ENCODE results near the gene CHL1. TPM values are rescaled to one million over a fixed set of nuclear protein-coding genes. Genes with fewer than 3 reads are reported as not detected.

Gene CHL1
- polyA plus RNA-seq, 6 donors from 2014 or later: 3.6 to 45.7 (median 17.1) TPM

DNA sequence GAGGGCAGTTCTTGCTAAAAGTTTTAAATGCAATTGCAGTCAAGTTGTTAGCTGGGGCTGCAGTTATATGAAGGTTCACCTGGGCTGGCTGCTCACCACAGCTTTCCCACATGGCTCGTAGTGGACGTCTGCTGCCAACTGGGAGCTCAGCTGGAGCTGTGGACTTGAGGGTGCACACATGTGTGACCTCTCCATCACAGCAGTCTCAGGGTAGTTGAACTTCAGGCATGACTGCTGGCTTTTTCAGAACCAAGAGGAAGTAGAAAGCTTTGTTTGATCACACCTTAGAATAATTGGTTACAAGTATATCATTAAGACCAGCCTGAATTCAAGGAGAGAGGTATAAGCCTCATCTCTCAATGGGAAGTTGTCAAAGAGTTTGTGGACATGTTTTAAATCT, 74.1 kb downstream of the CHL1 start:
- ATAC-seq (ENCODE audit: low read depth in 2 of 2) (peak; percentile 64 to 82), DNase-seq (no peak)
- peak overlapping the region in 5 of 6 donors; percentile 34 to 90 (median 64) for H3K27ac Mint-ChIP-seq
- peaks cover 31 to 59% (median 59%) of the 10 kb centered on the region in 3 donors for H3K4me1 Mint-ChIP-seq
- no peaks in the 10 kb centered on the region for H3K27me3 Mint-ChIP-seq
- peak overlapping the region in 7 of 8 donors; percentile 68 to 83 (median 70) for H3K4me3 Mint-ChIP-seq
- no peaks in the 10 kb centered on the region for H3K36me3 Mint-ChIP-seq
- peaks cover 0 to 8% (median 0%) of the 10 kb centered on the region in 7 donors for H3K9me3 Mint-ChIP-seq

DNA sequence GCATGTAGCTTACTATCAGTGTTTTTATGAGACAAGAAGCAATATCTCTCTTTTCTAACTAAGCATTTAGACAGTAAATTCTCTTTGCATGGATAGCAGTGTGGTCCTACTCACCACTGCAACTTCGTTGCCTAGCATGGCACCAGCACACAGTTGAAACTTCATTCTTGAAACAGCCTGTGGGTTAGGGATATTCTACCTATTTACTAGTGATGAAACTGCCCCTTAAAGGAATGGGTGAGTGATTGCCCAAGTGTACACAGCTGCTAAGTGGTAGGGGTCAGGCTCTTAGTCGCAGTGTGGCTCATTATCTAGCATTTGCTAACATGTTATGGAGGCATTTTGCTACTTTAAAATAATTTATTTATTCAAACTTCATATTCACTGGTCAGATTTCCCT, 78.4 kb downstream of the CHL1 start:
- ATAC-seq (ENCODE audit: low read depth in 2 of 2): no peak
- H3K27me3 Mint-ChIP-seq: no peaks in the 10 kb centered on the region
- H3K36me3 Mint-ChIP-seq: no peaks in the 10 kb centered on the region
- peaks cover 0 to 4% (median 0%) of the 10 kb centered on the region in 7 donors for H3K9me3 Mint-ChIP-seq
- H3K4me1 Mint-ChIP-seq: peaks cover 39 to 81% (median 68%) of the 10 kb centered on the region in 3 donors
- H3K4me3 Mint-ChIP-seq: peak overlapping the region in 1 of 8 donors; percentile 35
- peak overlapping the region in 3 of 6 donors; percentile 27 to 66 (median 39) for H3K27ac Mint-ChIP-seq
- DNase-seq: no peak

DNA sequence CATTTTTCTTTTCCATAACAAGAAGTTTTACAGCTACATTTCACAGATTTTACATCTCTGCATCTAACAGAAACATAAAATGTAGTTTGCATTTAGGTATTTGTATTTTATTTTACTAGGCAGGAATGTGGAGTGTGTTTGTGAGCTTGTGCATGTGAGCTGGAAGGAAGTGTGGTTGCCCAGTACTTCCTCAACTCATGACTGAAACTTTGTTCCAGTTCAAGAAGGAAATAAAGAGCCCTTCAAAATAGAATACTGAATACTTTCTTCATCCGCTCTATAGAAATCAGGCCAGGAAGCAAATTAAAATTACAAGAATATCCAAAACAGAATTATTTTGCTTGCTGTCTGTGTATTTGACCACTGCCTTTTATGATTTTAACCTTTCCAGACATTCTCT, 81.3 kb downstream of the CHL1 start:
- peak; percentile 65 for DNase-seq
- H3K4me1 Mint-ChIP-seq: peaks cover 21 to 64% (median 56%) of the 10 kb centered on the region in 3 donors
- ATAC-seq (ENCODE audit: low read depth in 2 of 2): peak; percentile 64 to 68
- peaks cover 2 to 13% (median 5%) of the 10 kb centered on the region in 7 donors for H3K9me3 Mint-ChIP-seq
- peak overlapping the region; percentile 97 to 100 (median 100) for H3K27ac Mint-ChIP-seq
- no peaks in the 10 kb centered on the region for H3K27me3 Mint-ChIP-seq
- peak overlapping the region; percentile 63 to 89 (median 81) for H3K4me3 Mint-ChIP-seq
- peaks cover 0 to 5% of the 10 kb centered on the region in 2 donors for H3K36me3 Mint-ChIP-seq

DNA sequence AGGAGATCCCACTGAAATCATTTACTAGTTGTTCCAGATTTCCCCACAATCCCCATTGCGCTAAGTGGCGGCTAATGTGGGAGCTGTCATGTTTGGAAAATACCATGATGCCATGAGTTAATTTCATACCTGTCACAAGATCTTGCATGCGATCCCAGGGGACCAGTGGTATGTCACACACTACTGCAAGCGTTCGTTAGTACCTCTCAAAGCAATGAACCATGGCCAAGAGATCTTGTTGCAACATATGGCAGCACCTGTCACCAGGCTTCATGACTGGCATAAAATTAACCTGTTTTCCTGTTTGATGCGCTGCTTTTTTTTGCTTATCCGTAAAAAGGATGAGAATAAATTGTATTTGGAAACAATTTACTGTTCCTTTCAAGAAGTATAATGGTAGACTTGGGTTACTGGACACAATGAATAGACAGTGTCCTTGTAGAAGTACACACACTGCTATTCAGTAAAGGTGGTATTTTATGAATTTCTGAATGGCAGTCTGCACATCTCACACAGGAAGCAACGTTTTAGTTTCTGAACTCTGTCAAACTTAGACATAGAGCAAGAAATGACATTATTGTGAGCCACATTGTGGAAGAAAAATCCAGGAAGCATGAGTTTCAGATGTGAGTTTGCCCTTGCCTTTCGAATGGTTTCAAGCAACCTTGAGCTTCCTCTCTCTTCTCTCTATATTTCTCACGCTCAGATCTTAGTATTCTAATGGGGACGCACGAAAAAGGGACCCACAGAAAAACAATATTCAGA, 81.9 kb downstream of the CHL1 start:
- H3K4me1 Mint-ChIP-seq: peaks cover 21 to 58% (median 50%) of the 10 kb centered on the region in 3 donors
- peak; percentile 84 for DNase-seq
- ATAC-seq (ENCODE audit: low read depth in 2 of 2): peak; percentile 91 to 92
- H3K9me3 Mint-ChIP-seq: peaks cover 3 to 19% (median 8%) of the 10 kb centered on the region in 7 donors
- H3K27ac Mint-ChIP-seq: peak overlapping the region; percentile 97 to 100 (median 100)
- H3K27me3 Mint-ChIP-seq: no peaks in the 10 kb centered on the region
- peak overlapping the region; percentile 63 to 89 (median 81) for H3K4me3 Mint-ChIP-seq
- peaks cover 0 to 9% of the 10 kb centered on the region in 2 donors for H3K36me3 Mint-ChIP-seq

GRCh38 chr3:279325-279724, 82.8 kb downstream of the CHL1 start:
- H3K4me3 Mint-ChIP-seq: peak overlapping the region in 7 of 8 donors; percentile 42 to 88 (median 78)
- peak overlapping the region in 5 of 6 donors; percentile 97 to 100 (median 100) for H3K27ac Mint-ChIP-seq
- DNase-seq (no peak), ATAC-seq (ENCODE audit: low read depth in 2 of 2) (no peak)
- H3K4me1 Mint-ChIP-seq: peaks cover 14 to 49% (median 42%) of the 10 kb centered on the region in 3 donors
- H3K27me3 Mint-ChIP-seq: no peaks in the 10 kb centered on the region
- peaks cover 0 to 19% (median 10%) of the 10 kb centered on the region in 7 donors for H3K9me3 Mint-ChIP-seq
- H3K36me3 Mint-ChIP-seq: peaks cover 0 to 9% of the 10 kb centered on the region in 2 donors

- Mint-ChIP-seq H3K4me1 (peaks cover 12 to 40% (median 37%) of the 10 kb centered on the region in 3 donors), H3K4me3 (peak overlapping the region in 1 of 8 donors; percentile 3), H3K27ac (peak overlapping the region in 3 of 6 donors; percentile 72 to 90 (median 78)), H3K9me3 (peaks cover 0 to 19% (median 10%) of the 10 kb centered on the region in 7 donors), H3K27me3 (no peaks in the 10 kb centered on the region), H3K36me3 (peaks cover 0 to 9% of the 10 kb centered on the region in 2 donors)
- ATAC-seq (ENCODE audit: low read depth in 2 of 2) (no peak), DNase-seq (no peak)
These were observed 84.1 kb downstream of the CHL1 start for GRCh38 chr3:280681-281080.

GRCh38 chr3:284322-284721, 87.8 kb downstream of the CHL1 start:
- H3K36me3 Mint-ChIP-seq: peaks cover 0 to 9% of the 10 kb centered on the region in 2 donors
- H3K9me3 Mint-ChIP-seq: peaks cover 0 to 24% (median 14%) of the 10 kb centered on the region in 7 donors
- peaks cover 4 to 22% (median 14%) of the 10 kb centered on the region in 3 donors for H3K4me1 Mint-ChIP-seq
- no peak for ATAC-seq (ENCODE audit: low read depth in 2 of 2)
- H3K27ac Mint-ChIP-seq: no peak overlapping the region
- H3K27me3 Mint-ChIP-seq: no peaks in the 10 kb centered on the region
- H3K4me3 Mint-ChIP-seq: no peak overlapping the region
- no peak for DNase-seq

DNA sequence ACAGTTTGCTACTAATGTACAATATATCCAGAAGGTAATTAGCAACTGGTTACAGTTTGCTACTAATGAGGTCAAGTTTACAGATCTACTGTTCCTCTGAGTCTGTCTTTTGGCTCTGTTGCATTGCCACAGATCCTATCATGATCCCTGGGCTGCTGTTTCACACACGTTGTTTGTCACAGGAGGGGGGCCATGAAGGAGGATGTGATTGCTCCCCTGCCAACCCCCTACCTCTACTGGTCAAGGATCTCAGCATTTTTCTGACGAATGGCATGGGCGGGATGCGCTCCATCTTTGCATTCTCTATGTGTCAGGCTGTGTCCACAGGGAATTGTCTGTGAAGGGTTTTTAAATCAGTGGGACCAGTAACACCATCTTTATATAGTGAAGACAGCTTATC, 91.9 kb downstream of the CHL1 start:
- H3K9me3 Mint-ChIP-seq: peaks cover 0 to 6% (median 2%) of the 10 kb centered on the region in 7 donors
- no peak for DNase-seq
- ATAC-seq (ENCODE audit: low read depth in 2 of 2): no peak
- H3K4me1 Mint-ChIP-seq: peaks cover under 1 to 23% (median 11%) of the 10 kb centered on the region in 3 donors
- H3K27me3 Mint-ChIP-seq: no peaks in the 10 kb centered on the region
- no peaks in the 10 kb centered on the region for H3K36me3 Mint-ChIP-seq
- no peak overlapping the region for H3K4me3 Mint-ChIP-seq
- peak overlapping the region in 2 of 6 donors; percentile 50 to 74 for H3K27ac Mint-ChIP-seq

DNA sequence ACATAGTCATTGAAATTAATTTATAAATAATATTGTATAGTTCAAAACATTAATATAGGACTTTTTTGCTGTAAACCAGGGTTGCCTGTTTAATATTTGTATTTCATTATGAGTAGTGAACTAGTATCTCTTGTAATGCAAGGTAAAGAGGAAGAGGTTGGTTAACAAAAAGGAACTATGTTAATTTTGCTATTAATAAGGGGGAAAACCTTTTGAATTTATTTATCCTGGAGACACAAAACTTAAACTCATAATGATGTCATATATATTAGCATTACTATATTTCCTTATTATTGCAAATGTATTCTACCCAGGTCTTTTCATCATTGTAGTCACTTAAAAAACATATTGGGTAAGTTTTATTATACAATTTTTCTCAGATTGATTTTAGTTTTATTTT, 94.5 kb downstream of the CHL1 start:
- Mint-ChIP-seq H3K27ac (peak overlapping the region in 5 of 6 donors; percentile 73 to 91 (median 86)), H3K4me3 (peak overlapping the region in 6 of 8 donors; percentile 22 to 52 (median 35)), H3K36me3 (no peaks in the 10 kb centered on the region), H3K27me3 (no peaks in the 10 kb centered on the region), H3K4me1 (peaks cover 4 to 26% (median 11%) of the 10 kb centered on the region in 3 donors), H3K9me3 (peaks cover 0 to 8% (median 0%) of the 10 kb centered on the region in 7 donors)
- peak; percentile 51 to 65 for ATAC-seq (ENCODE audit: low read depth in 2 of 2)
- no peak for DNase-seq

DNA sequence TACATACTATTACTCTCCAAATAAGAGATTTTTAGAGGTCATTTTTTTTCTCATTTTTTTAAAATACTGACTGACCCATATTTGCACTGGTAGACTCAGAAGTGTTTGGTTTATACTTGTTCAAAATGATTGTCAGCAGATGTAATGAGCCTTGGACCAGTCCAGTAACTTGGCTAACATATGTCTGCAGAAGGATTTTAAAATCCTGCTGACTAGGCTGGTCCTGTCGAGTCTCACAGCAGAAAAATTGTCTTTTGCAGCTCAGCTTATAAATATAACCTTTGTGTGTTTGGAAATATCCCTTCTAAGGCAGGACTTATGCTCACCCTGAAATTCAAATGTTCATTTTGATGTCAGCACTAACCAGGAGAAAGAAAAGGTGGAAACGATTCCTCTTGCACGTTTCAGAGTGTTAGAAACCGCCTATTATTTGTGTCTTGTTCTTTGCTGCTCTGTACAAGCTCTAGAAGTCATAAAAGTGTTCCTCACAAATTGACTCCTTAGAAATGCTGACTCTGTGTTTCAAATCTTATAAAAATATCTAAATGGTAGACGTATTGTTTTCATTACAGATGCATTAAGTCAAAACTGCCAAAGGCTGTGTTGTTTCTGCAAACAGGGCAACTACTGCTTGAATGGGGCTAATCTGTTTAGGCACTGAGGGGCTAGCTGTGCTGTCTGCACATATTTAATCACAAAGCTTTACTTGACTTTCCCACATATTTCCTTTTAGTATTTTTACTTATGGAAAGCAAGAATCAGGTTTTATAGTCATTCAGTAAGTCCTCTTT, 95.3 kb downstream of the CHL1 start:
- Mint-ChIP-seq H3K27ac (peak overlapping the region in 5 of 6 donors; percentile 38 to 91 (median 86)), H3K4me1 (peaks cover 4 to 32% (median 18%) of the 10 kb centered on the region in 3 donors), H3K27me3 (no peaks in the 10 kb centered on the region), H3K36me3 (no peaks in the 10 kb centered on the region), H3K9me3 (peaks cover 0 to 8% (median 3%) of the 10 kb centered on the region in 7 donors), H3K4me3 (peak overlapping the region in 1 of 8 donors; percentile 49)
- DNase-seq (no peak), ATAC-seq (ENCODE audit: low read depth in 2 of 2) (no peak)

GRCh38 chr3:294096-294495, 97.5 kb downstream of the CHL1 start:
- ATAC-seq (ENCODE audit: low read depth in 2 of 2) (no peak), DNase-seq (no peak)
- Mint-ChIP-seq H3K4me1 (peaks cover 8 to 48% (median 22%) of the 10 kb centered on the region in 3 donors), H3K27me3 (no peaks in the 10 kb centered on the region), H3K4me3 (no peak overlapping the region), H3K27ac (no peak overlapping the region), H3K9me3 (peaks cover 0 to 6% (median 2%) of the 10 kb centered on the region in 7 donors), H3K36me3 (no peaks in the 10 kb centered on the region)

GRCh38 chr3:294581-294980, 98.0 kb downstream of the CHL1 start:
- H3K4me3 Mint-ChIP-seq: no peak overlapping the region
- no peak for ATAC-seq (ENCODE audit: low read depth in 2 of 2)

GRCh38 chr3:295166-295565, 98.6 kb downstream of the CHL1 start:
- Mint-ChIP-seq H3K9me3 (peaks cover 0 to 6% (median 2%) of the 10 kb centered on the region in 7 donors), H3K27me3 (no peaks in the 10 kb centered on the region), H3K27ac (peak overlapping the region in 3 of 6 donors; percentile 4 to 70 (median 23)), H3K4me1 (peaks cover 8 to 49% (median 26%) of the 10 kb centered on the region in 3 donors), H3K36me3 (no peaks in the 10 kb centered on the region), H3K4me3 (no peak overlapping the region)
- DNase-seq: no peak
- ATAC-seq (ENCODE audit: low read depth in 2 of 2): no peak

More at GRCh38 chr3:294581-294980, 98.0 kb downstream of the CHL1 start:
- no peak for DNase-seq
- Mint-ChIP-seq H3K9me3 (peaks cover 0 to 6% (median 2%) of the 10 kb centered on the region in 7 donors), H3K27me3 (no peaks in the 10 kb centered on the region), H3K4me1 (peaks cover 8 to 51% (median 22%) of the 10 kb centered on the region in 3 donors), H3K27ac (no peak overlapping the region), H3K36me3 (no peaks in the 10 kb centered on the region)
